ENCODE data around the gene PRKAR2B.

PRKAR2B gene

DNA sequence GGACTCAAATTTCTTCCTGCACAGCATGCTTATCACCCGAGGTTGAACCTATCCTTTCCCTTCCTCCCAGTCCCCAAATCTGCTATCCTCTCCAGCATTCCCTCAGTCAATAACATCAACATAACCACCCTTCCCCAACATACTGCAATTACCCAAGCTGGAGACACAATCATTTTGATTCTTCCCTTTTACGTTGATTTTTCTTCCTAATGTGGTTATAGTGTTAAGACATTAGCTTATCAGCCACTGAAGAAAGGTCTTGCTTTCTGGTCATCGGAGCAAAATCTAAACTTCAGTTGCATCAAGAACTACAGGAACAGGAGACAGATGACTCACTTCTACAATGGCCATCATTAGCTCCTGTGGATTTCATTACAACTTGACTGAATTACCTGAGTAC is 120.8 kb downstream of the PRKAR2B start:
- Histone ChIP-seq H3K27me3 (ENCODE audit: insufficient read depth, poor library complexity, severe bottlenecking) (no peaks in the 10 kb centered on the region), H3K4me1 (ENCODE audit: insufficient read depth, poor library complexity, severe bottlenecking) (peaks cover 5% of the 10 kb centered on the region), H3K4me3 (ENCODE audit: severe bottlenecking) (no peak overlapping the region), H3K9me3 (ENCODE audit: severe bottlenecking) (no peaks in the 10 kb centered on the region), H3K27ac (ENCODE audit: poor library complexity, severe bottlenecking) (no peak overlapping the region), H3K36me3 (ENCODE audit: low read depth) (no peaks in the 10 kb centered on the region)
- ATAC-seq (ENCODE audit: low read depth) (no peak), DNase-seq (ENCODE audit: low spot score) (no peak)
- TF ChIP-seq, protein P1, sequence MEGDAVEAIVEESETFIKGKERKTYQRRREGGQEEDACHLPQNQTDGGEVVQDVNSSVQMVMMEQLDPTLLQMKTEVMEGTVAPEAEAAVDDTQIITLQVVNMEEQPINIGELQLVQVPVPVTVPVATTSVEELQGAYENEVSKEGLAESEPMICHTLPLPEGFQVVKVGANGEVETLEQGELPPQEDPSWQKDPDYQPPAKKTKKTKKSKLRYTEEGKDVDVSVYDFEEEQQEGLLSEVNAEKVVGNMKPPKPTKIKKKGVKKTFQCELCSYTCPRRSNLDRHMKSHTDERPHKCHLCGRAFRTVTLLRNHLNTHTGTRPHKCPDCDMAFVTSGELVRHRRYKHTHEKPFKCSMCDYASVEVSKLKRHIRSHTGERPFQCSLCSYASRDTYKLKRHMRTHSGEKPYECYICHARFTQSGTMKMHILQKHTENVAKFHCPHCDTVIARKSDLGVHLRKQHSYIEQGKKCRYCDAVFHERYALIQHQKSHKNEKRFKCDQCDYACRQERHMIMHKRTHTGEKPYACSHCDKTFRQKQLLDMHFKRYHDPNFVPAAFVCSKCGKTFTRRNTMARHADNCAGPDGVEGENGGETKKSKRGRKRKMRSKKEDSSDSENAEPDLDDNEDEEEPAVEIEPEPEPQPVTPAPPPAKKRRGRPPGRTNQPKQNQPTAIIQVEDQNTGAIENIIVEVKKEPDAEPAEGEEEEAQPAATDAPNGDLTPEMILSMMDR (IDR thresholded peaks at IDR 0.05; ENCODE audit: poor library complexity, severe bottlenecking) = no peak

DNA sequence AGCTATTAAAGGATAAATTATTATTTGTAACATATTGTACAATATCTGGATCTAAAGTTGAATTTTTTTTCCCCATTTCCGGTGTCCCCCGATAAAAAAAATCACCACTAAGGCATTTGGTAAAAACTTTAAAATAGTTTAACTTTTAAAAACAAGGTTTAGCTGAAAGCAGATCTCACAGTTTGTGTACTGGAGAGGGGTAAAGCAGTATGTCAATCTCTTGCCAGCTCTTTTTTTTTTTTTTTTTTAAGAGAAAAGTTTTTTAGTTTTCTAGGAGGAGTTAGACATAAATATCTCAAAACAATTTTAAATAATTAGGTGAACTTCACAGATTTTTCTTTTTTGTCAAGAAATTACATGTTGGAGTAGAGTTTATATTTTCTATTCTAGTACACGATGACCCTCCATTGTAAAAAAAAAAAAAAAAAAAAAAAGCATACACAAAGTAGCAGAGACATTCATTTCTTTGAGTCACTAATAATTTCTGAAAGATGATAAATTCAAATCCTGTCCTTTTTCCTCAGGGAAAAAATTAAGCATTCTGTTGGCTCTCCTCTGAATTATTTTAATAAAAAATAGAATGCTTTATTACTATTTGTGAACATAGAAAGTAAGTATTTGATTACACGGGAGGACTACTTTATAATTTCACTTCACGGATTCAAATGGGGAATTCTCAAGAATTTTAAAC is 122.4 kb downstream of the PRKAR2B start:
- no peak for ATAC-seq (ENCODE audit: low read depth)

DNA sequence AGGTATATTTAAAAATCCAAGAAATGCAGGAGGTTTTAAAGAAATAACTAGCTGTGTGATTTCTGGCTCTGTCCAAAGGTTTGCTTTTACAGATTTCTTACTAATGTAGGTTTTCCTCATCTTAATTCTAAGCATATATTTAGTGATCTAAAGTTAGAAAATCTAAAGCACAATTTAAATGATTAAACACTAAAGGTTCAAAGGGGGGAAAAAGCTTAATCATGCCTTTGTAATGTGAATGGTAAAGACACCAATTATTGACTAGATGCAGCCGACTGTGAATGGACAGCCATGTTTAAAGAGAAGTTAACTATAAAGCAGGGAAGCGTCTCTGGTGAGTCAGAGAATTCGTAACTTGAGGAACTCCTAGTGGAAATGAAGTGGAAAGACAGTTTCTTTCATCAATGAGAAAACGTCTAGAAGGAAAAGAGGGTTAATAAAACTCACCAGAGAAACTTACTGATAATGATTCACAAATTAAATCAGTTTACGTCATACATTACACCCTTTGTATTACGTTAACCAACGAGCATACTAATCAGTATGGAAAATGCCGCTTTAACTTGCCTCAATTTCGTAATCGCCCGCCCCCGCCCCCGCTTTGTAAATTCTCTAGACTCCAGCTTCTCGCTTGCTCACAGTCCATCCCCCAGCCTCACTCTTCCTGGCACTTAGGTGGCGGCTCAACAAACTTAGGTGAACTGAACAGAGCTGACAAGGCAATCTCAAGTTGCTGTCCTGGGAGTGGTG is 123.2 kb downstream of the PRKAR2B start:
- H3K4me1 ChIP-seq (ENCODE audit: insufficient read depth, poor library complexity, severe bottlenecking) = peaks cover 7% of the 10 kb centered on the region
- no peaks in the 10 kb centered on the region for H3K36me3 ChIP-seq (ENCODE audit: low read depth)
- ATAC-seq (ENCODE audit: low read depth) (0 out of 3 replicates have a peak, but pooled peaks have one; percentile 9), DNase-seq (ENCODE audit: low spot score) (no peak)
- TF ChIP-seq, protein P1 (IDR thresholded peaks at IDR 0.05; ENCODE audit: poor library complexity, severe bottlenecking) = peak; percentile 50
- H3K27ac ChIP-seq (ENCODE audit: poor library complexity, severe bottlenecking) = peak overlapping the region; percentile 77
- H3K4me3 ChIP-seq (ENCODE audit: severe bottlenecking) = peak overlapping the region; percentile 32
- no peaks in the 10 kb centered on the region for H3K27me3 ChIP-seq (ENCODE audit: insufficient read depth, poor library complexity, severe bottlenecking)
- no peaks in the 10 kb centered on the region for H3K9me3 ChIP-seq (ENCODE audit: severe bottlenecking)

More for the DNA sequence above, 122.4 kb downstream of the PRKAR2B start:
- TF ChIP-seq, protein P1 (IDR thresholded peaks at IDR 0.05; ENCODE audit: poor library complexity, severe bottlenecking) = no peak
- H3K9me3 ChIP-seq (ENCODE audit: severe bottlenecking) = no peaks in the 10 kb centered on the region
- no peak for DNase-seq (ENCODE audit: low spot score)
- no peaks in the 10 kb centered on the region for H3K27me3 ChIP-seq (ENCODE audit: insufficient read depth, poor library complexity, severe bottlenecking)
- H3K27ac ChIP-seq (ENCODE audit: poor library complexity, severe bottlenecking) = peak overlapping the region; percentile 77
- H3K36me3 ChIP-seq (ENCODE audit: low read depth) = no peaks in the 10 kb centered on the region
- H3K4me1 ChIP-seq (ENCODE audit: insufficient read depth, poor library complexity, severe bottlenecking) = peaks cover 7% of the 10 kb centered on the region
- H3K4me3 ChIP-seq (ENCODE audit: severe bottlenecking) = peak overlapping the region; percentile 32

DNA sequence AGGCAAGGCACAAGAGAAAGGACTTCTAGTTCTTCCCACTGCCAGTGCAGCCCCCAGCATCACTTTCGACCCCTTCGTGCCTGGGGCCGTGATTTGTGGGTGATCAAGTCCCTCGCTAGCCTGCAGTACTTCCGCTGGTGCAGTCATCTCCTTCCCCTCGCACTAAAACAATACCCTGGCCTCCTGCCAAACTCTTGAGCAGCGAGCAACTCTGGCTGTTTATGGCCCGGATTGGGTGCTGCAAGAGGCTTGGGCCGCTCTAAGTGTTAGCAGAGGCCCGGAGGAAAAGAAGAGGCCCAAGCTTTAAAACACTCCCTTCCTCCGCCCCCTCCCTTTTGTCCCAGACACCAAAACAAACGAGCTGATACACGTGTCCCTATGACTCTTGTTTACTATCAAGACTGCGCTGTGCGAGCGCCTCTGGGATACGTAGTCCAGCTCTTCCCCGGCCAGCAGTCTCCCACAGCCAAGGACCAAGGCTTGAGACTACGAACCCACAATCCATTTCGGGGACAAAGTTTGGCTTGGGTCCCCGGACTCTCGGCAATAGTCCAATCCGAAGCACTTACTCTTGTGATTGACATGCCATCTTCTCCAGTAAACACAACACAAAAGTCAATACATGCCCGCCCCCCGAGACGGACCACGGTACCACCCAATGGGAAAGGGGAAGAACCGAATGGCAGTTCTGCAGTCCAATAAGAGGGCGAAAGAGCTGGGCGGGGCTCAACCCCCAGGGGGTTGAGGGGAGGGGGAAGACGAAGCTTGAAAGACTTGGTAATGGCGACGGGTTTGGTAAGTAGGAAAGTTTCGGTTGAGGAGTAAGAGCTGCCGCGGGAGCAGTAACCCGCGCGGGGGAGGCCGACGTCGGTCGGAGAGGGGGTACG is 124.0 kb downstream of the PRKAR2B start, which contains the start of gene HBP1:
HBP1 (plus strand) TSS at position 771 of the 887 bp plus-strand sequence. CDS start 10,891 bp downstream, outside the sequence.
- ATAC-seq (ENCODE audit: low read depth) (peak; percentile 91), DNase-seq (ENCODE audit: low spot score) (peak; percentile 98)
- Histone ChIP-seq H3K36me3 (ENCODE audit: low read depth) (no peaks in the 10 kb centered on the region), H3K4me1 (ENCODE audit: insufficient read depth, poor library complexity, severe bottlenecking) (peaks cover 7% of the 10 kb centered on the region), H3K27me3 (ENCODE audit: insufficient read depth, poor library complexity, severe bottlenecking) (no peaks in the 10 kb centered on the region), H3K4me3 (ENCODE audit: severe bottlenecking) (peak within 1 kb of the TSS; percentile 62), H3K27ac (ENCODE audit: poor library complexity, severe bottlenecking) (peak within 1 kb of the TSS; percentile 77), H3K9me3 (ENCODE audit: severe bottlenecking) (no peaks in the 10 kb centered on the region)
- TF ChIP-seq, protein P1 (IDR thresholded peaks at IDR 0.05; ENCODE audit: poor library complexity, severe bottlenecking) = peak; percentile 1

All from RWPE2 (cell line).